ENCODE results near the gene UBE3B.

- TF ChIP-seq ZNF274 (IDR thresholded peaks at IDR 0.05; ENCODE audit: low read depth, low read length) (no peak), SUZ12 (IDR thresholded peaks at IDR 0.05; ENCODE audit: extremely low read depth, insufficient read depth, insufficient read length) (no peak), YY1 (IDR thresholded peaks at IDR 0.05; ENCODE audit: insufficient read depth, insufficient read length) (no peak)
Observed at GRCh38 chr12:109553906-109554500, 76.6 kb downstream of the UBE3B start.

Measured in NT2/D1 (cell line).